ENCODE results near the gene CDX1.

Gene CDX1

GRCh38 chr5:150208187-150209098 is 41.9 kb downstream of the CDX1 start:
- DNase-seq (ENCODE audit: low read depth): no peak

GRCh38 chr5:150209099-150209635 is 42.6 kb downstream of the CDX1 start:
- DNase-seq (ENCODE audit: low read depth): no peak

- no peak for DNase-seq (ENCODE audit: low read depth)
Observed at GRCh38 chr5:150210644-150211043, 44.1 kb downstream of the CDX1 start.

GRCh38 chr5:150211156-150212030 is 44.8 kb downstream of the CDX1 start:
- DNase-seq (ENCODE audit: low read depth): no peak

GRCh38 chr5:150213530-150213929 is 47.0 kb downstream of the CDX1 start:
- no peak for DNase-seq (ENCODE audit: low read depth)

- no peak for DNase-seq (ENCODE audit: low read depth)
Observed at GRCh38 chr5:150214289-150214688, 47.7 kb downstream of the CDX1 start.

GRCh38 chr5:150215979-150216944 is 49.7 kb downstream of the CDX1 start:
- DNase-seq (ENCODE audit: low read depth): no peak

- no peak for DNase-seq (ENCODE audit: low read depth)
Observed at GRCh38 chr5:150217038-150217437, 50.5 kb downstream of the CDX1 start.

GRCh38 chr5:150217873-150218692 is 51.5 kb downstream of the CDX1 start:
- no peak for DNase-seq (ENCODE audit: low read depth)

GRCh38 chr5:150218693-150219035 is 52.1 kb downstream of the CDX1 start:
- no peak for DNase-seq (ENCODE audit: low read depth)

- DNase-seq (ENCODE audit: low read depth): no peak
Observed at GRCh38 chr5:150219142-150219541, 52.6 kb downstream of the CDX1 start.

GRCh38 chr5:150219861-150220260 is 53.3 kb downstream of the CDX1 start:
- DNase-seq (ENCODE audit: low read depth): no peak

GRCh38 chr5:150221471-150221870 is 54.9 kb downstream of the CDX1 start:
- no peak for DNase-seq (ENCODE audit: low read depth)

- no peak for DNase-seq (ENCODE audit: low read depth)
Observed at GRCh38 chr5:150222906-150223305, 56.3 kb downstream of the CDX1 start.

GRCh38 chr5:150223474-150223873 is 56.9 kb downstream of the CDX1 start:
- DNase-seq (ENCODE audit: low read depth): no peak

- no peak for DNase-seq (ENCODE audit: low read depth)
Observed at GRCh38 chr5:150224483-150225027, 58.0 kb downstream of the CDX1 start.

GRCh38 chr5:150227036-150227435 is 60.5 kb downstream of the CDX1 start:
- no peak for DNase-seq (ENCODE audit: low read depth)

- DNase-seq (ENCODE audit: low read depth): no peak
Observed at GRCh38 chr5:150227606-150228273, 61.2 kb downstream of the CDX1 start.

- no peak for DNase-seq (ENCODE audit: low read depth)
Observed at GRCh38 chr5:150229571-150229970, 63.0 kb downstream of the CDX1 start.

GRCh38 chr5:150230842-150231241 is 64.3 kb downstream of the CDX1 start:
- DNase-seq (ENCODE audit: low read depth): no peak
